GM12874 (cell line): ENCODE data around the gene CPNE1.

Source experiments
- TF ChIP-seq, protein P1 (sequence below): IDR thresholded peaks from 2 replicates; pipeline ENCODE4 v1.5.1; 2011; ENCODE audit warnings: low read depth, mild to moderate bottlenecking, control low read depth, low read length, moderate library complexity; ENCODE audit not compliant: insufficient read depth

CPNE1 gene

DNA sequence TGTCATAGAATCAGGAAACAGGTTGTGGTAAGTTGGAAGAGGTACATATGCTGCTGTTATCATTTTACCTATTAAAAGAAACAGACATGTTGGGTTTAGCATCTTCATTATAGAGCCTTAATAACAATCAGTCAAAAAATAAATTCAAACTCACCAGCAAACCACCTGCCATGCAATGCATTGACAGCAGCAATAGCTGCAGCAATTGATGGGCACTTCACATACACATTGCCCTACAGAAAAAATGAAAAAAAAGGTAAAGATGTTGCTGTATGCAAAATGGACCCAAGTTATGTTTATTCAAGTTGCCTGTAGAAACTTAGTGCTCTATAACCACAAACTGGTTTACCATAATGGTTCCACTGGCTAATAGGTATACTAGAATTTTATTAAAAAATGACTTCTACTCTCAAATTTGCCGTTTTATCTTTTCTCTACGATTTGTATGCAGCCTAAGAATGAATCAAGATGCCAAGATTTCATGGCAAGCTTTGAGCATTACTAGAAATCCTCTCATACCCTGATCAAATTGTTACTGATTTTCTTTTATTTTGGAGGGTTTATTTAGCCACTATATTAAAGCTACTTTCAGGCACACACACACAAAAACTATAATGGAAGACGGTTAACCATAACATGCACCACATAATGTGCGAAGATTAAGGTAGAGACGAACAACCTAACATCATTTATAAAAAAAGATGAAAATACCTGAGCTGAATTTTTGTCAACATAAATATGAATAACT is 40.0 kb upstream of the CPNE1 start:
- TF ChIP-seq, protein P1, sequence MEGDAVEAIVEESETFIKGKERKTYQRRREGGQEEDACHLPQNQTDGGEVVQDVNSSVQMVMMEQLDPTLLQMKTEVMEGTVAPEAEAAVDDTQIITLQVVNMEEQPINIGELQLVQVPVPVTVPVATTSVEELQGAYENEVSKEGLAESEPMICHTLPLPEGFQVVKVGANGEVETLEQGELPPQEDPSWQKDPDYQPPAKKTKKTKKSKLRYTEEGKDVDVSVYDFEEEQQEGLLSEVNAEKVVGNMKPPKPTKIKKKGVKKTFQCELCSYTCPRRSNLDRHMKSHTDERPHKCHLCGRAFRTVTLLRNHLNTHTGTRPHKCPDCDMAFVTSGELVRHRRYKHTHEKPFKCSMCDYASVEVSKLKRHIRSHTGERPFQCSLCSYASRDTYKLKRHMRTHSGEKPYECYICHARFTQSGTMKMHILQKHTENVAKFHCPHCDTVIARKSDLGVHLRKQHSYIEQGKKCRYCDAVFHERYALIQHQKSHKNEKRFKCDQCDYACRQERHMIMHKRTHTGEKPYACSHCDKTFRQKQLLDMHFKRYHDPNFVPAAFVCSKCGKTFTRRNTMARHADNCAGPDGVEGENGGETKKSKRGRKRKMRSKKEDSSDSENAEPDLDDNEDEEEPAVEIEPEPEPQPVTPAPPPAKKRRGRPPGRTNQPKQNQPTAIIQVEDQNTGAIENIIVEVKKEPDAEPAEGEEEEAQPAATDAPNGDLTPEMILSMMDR = no peak

DNA sequence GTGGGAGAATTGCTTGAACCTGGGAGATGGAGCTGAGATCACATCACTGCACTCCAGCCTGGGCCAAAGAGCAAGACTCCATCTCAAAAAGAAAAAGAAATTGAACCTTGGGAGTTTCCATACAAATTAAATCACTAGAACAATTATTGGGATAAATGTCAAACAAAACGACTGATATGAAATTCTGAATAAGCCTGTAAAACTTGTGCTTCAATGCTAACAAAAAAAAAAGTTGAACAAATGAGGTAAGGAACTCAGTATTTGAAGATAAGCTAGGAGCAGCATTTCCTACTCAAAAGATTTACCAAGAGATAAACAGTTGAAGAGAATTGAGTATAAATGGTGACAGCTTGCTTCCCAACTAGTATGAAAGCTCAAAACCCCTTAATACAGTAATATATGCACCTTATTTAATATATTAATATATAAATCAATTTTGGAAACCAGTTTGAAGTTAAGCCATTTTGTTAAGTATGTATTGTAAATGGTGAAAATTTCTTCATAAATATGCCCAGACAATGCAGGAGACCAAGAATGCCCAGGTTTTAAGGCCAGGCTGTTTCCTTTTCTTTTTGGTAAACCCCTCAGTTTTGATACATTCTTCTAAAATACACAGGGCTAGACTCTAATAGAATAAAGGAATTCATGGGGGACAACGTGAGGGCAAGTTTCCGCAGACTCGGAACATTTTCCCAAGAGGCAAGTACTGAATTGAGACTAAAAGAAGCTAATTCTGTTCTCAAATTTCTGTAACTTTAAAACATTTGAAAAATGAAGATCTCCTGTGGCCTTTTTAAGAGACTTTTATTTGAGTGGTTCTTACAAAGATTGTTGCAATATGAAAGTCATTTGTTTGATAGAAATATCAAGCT is 38.4 kb upstream of the CPNE1 start:
- TF ChIP-seq, protein P1 = no peak

DNA sequence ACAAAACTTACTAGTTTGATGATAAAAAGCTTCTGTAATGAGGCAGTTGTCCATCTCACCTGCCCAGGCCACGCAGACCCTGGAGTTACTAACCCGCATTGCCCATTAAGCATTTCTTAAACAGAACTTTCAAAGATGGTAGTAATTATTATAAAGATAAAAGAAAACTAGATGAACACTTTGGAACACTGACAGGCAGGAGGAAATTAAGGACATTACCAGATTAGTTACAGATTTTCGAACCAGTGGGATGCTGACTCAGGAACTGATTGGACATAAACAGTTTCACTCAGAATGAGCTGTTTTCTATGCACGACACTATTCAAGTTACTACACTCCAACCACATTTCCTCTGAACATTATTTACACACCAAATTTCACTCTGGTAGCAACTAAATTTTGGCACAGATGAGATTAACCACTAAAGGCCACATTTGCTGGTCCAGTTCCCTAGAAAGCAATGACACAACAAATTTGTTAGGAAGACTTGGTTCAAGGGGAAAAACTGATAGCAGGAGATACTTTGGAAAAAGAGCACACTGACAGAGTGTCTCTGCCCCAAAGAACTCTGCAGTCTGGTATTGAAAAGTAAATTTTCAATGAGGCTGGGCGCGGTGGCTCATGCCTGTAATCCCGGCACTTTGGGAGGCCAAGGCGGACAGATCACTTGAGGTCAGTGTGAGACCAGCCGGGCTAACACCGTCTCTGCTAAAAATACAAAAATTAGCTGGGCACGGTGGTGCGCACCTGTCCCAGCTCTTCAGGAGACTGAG is 37.5 kb upstream of the CPNE1 start:
- TF ChIP-seq, protein P1 = no peak

DNA sequence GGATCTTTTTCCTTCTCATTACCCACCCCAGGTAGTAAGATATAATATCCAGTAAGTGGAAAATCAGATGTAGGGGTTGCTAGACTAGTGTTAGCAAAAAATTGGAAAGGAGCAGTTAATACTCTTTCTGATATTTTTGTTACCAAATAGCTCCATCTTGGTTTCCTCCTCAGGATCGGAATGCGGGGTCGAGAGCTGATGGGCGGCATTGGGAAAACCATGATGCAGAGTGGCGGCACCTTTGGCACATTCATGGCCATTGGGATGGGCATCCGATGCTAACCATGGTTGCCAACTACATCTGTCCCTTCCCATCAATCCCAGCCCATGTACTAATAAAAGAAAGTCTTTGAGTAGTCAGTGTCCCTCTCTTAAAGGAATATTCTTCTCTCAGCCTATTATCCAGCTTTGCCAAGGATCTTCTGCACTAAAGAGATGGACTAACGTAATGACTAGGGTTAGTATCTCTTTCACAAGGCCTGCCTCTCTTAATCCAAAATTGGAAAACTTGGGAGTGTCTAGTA is 36.0 kb upstream of the CPNE1 start:
- TF ChIP-seq, protein P1 = no peak

DNA sequence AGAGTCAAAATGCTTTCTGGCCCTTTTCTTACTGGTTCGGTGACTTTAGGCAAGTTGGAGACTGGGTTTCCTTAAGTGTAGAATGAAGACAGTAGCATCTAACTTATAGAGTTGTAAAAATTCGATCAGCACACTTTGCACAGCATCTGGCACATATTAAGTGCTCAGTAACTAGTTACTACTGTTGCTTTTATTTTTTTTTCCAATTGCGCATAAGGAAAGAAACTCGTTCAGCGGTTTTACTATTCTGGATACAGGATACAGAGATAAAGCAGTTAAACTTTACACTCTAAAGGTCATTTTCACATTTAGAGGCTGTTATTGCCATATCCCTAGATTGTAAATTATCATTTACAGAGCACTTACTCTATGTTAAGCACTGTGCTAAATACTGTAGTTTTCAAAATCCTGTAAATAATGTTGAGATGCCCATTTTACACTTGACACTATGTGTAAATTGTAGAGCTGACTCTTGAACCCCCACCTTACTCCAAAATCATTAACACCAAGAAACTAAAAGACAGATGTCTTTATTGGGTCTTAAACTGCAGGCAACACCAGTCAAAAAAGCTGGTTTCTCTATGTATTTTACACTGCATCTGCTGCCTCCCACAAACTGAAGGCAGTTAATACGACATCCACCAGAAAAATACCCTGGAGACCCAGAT is 35.4 kb upstream of the CPNE1 start:
- TF ChIP-seq, protein P1 = no peak

DNA sequence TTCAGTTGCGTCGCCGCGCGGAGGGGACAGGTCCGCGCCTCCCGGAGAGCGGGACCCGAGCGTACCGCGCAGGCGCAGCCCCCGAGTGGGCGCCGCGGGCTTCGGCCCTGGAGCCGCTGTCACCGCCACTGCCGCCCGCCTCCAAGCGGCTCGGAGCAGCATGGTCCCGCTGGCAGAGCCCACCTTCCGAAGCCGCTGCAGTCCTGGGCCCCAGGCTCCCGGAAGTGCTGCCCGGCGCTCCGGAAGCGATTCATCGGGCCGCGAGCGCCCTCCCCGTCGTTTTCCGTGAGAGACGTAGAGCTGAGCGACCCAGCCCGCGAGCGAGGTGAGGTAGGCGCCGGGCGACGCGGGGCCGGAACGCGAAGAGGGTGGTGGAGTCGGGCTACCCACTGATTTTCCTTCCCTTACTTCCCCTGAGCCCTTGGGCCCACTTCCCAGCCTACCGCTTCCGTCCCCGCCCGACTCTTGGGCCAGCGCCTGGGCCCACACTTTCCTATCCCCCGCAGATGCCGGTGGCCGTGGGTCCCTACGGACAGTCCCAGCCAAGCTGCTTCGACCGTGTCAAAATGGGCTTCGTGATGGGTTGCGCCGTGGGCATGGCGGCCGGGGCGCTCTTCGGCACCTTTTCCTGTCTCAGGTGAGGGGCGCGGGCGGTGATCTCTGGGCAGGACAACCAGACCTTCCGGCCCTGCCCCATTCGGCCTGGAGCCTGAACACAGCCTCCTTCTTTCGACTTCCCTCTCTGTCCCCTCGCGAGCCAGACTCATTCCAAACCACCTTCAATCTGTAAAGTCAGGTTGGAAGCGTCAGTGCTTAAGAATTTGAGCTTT is 34.6 kb upstream of the CPNE1 start, which contains the start of the genes NFS1 and ROMO1:
NFS1 (minus strand) TSS at position 226 of the 830 bp plus-strand sequence; CDS start at position 162, 64 bp downstream.
ROMO1 (plus strand) TSS at position 279 of the 830 bp plus-strand sequence; CDS start at position 507, 228 bp downstream.
- TF ChIP-seq, protein P1 = peak; percentile 16; the same call in 1 of the 2 replicates
